Measurements from ENCODE around the gene NRAS. TPM values are rescaled to one million over a fixed set of nuclear protein-coding genes. Genes with fewer than 3 reads are reported as not detected.
"Not testable (repeated sequence)": the region's sequence is repeated elsewhere in the genome, so short reads cannot be mapped to it uniquely, and the experiment has no call there.

NRAS gene
- total RNA-seq (2014; rRNA removed; shearing (Covaris generic)) = 20.9 and 22.6 TPM in 2 replicates

DNA sequence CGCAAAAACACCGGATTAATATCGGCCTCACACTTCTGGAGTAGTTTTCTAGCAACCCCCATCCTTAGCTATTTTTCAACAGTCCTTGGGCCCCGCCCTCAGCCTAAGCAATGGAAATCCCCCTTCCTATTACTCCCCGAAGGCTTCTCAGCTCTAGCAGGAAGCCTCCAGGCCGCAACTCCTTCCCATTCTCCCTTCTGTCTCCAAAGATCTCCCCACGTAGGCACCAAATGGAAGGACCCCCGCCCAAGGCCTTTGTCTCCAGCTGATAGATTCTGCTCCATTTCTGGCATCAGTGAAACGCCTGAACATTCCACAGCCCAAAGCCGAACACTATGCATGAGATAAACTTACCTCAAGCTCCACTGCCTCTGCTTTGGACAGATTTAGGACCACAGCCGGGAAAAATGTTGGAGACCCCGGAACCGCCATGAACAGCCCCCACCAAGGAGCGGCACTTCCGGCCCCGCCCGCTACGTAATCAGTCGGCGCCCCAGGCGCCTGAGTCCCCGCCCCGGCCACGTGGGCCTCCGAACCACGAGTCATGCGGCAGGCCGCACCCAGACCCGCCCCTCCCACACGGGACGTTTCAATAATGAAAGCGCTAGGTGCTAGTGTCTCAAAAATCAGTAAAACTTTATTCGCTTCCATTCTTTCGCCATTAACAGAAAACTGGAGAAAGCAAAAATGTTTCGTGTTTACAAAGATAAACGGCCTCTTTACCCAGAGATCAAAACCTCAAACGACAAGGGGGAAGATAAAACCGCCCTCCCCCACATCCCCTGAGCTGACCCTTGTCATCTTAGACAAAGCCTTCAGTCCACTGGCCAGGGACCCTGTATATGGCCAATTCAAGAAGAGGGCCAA, at the start of gene NRAS:
TSS of gene NRAS (minus strand) at position 468 of the 867 bp plus-strand sequence. CDS start 611 bp downstream, outside the sequence.
- DNase-seq (ENCODE audit: low spot score) = peak; percentile 94

- no peak for DNase-seq (ENCODE audit: low spot score)
Measured at GRCh38 chr1:114764689-114765088, 48.1 kb upstream of the NRAS start.

DNA sequence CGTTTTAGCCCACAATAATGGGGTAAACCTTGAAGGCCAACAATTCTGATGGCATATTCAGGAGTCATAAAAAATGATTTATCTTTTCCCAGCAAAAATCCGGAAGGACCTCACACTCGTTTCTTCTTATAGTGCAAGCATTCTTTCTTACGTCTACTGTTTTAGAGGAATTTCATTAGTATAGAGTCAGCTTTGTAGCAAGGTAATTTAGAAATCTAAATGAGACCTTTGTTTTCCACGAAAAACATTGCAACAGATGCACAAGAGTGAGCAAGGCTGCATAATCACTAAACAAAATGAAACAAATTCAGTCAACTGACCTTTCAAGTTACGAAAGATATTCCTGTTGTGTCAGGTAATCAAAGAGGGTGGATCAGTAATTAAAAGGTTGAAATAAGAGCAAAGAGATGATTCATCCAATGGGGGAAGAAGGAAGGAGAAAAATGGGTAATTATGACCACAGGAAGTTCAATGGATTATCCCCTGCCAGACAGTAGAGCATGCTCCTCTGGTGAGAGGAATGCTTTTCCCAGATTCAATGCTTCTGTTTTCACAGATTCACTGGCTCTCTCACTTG, 41.8 kb upstream of the NRAS start:
- peak; percentile 64 for DNase-seq (ENCODE audit: low spot score)

- peak; percentile 98 for DNase-seq (ENCODE audit: low spot score)
Measured at GRCh38 chr1:114757455-114758255, 41.1 kb upstream of the NRAS start, which contains the start of gene CSDE1. Gene CSDE1 (minus strand): TSS chr1:114757984. CDS start chr1:114739890, 18,094 bp downstream.

DNA sequence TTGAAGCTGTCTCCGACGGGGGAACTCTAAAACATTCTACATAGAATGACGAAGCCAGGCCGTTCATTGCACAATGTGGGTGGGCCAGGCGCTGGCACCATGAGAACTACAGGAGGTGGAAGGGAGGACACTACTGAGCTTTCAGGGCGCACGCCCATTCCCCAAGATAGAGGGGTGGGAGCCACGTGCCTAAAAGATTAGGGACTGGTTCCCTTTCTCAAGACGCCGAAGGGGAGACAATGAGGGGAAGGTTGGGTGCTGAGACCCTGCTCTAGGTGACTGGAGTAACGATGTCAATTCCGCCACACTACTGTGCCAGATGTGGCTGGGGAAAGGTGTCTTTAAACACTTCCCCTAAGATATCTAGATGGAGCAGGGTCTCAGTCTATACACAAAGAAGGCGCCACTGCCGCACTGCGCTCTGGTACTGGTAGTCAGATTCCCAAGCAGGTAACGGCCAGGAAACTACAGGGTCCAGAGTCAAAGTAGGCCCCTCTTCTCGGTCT, 40.4 kb upstream of the NRAS start:
- peak; percentile 50 for DNase-seq (ENCODE audit: low spot score)

DNA sequence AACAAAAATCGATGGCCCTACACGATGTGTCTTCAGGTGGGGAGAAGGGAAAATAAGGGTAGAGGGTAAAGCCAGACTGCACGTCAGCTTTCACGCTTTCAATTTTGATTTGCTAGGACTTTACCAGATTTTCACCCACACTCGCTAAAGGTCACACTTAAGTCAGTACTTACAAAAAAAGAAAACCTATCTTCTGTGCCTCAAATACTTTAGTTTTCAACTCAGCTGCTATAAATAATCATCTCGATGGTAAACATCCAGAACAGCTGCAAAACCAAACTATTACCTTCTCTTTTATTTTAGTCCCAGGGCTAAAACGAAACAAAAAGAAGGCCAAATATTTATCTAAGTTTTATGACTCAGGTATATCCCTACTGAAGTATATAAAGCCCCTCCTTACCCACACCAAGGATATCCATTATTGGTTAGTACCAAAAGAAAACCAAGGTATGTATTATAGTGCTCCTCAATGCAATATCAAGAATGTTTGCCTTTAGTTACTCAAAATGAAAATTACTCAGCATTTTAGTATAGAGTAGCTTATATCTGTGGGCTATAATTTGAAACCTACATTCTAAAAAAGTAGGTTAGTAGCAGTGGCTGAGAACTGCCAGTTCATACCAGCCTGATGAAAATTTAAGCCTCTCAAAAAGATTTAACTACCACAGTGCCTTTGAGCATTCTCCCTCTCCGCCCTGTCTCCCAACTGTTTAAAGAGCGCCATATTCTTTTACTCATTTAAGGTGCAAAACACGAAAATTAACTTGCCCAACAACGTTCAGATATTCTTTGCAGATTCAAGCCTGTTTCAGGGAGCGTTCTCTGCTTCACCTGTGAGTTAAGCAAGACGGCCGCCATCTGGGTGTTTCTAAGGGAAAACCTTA, 39.7 kb upstream of the NRAS start:
- no peak for DNase-seq (ENCODE audit: low spot score)

- no peak for DNase-seq (ENCODE audit: low spot score)
Measured at GRCh38 chr1:114755006-114755931, 38.7 kb upstream of the NRAS start.

GRCh38 chr1:114753702-114754101, 37.1 kb upstream of the NRAS start:
- not testable (repeated sequence) for DNase-seq (ENCODE audit: low spot score)

GRCh38 chr1:114753143-114753542, 36.6 kb upstream of the NRAS start:
- no peak for DNase-seq (ENCODE audit: low spot score)

DNA sequence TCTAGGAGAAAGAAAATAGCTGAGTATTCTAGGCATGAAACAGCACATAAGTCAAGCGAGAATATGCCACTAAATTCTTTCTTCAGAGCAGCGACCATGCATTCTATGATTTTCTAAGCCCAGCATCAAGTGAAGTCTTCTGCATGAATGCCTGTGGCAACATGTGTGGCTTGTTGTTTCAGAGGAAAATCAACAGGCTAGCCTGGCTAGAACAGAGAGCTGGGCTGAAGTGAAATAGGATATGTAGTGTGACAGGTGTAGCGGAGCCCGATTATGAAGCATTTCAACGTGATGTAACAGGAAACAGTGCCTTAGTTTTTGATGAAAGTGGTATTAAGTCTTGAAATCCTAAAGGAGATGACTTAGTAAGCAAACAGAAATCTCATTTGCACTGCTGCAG, 34.2 kb upstream of the NRAS start:
- DNase-seq (ENCODE audit: low spot score) = no peak

DNA sequence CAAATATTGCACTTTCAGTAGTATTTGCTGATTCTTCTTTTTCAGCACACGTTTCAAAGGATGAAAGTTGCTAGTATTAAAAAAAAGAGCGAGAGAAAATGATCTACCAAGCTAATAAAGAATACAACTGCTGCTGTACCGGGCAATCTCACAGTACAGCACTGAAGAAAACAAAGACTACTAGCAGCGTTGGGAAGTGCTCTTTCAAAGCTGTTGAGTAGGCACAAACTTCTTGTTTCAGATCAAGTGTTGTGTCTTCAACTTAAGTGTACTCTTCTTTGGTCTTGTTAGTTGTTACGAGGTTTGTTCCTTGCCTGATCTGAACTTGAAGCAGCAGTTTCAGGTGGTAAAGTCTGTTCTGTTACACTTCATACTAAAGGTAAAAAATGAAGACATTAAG, 33.3 kb upstream of the NRAS start:
- no peak for DNase-seq (ENCODE audit: low spot score)

DNA sequence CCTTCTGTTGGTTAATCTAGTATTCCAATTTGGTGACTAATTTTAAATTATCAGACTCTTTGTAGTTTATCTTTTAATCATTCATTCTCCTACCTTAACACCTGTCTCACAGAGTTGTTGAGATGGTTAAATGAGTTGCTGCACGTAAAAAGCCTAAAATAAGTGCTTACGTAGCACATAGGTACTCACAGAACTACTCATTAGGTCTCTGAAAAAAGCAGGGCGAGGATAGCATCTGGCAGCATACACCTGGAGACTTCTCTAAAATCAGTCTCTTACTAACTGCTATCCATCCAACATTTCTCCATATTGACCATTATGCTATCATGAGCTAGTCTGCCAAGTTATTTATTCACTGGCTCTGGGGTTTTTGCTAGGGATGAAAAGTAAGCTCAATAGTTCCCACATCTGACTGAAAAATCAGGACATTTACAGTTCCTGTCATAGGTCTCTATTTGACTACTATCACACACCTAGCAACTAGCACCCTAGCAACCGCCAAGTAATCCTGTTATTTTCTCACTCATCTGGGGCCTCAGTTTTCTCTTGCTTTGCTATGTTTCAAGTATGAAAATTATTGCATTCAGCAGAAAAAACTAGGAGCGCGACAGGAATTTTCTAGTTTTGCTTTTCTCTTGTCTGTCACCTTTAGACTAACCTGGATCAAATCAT, 30.0 kb upstream of the NRAS start:
- DNase-seq (ENCODE audit: low spot score) = no peak

- no peak for DNase-seq (ENCODE audit: low spot score)
Measured at GRCh38 chr1:114745291-114745690, 28.7 kb upstream of the NRAS start.

GRCh38 chr1:114741963-114742746, 25.6 kb upstream of the NRAS start:
- no peak for DNase-seq (ENCODE audit: low spot score)

DNA sequence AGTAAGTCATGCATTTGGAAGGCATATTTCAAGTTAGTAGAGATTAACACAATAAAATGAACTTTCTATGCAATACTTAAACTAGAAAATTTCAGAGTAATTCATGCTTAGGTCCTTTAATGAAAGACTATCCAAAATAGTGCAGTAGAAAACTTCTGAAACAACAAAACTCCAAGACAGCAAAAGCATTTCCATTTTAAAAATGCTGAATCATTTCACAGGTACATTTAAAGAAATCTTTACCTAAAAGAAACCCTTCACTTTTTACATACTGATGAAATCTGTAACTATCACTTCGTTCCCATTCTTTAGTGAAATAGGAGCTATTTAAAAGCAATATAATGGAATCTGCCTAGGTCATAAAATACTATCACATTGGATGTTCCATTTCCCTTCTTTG, 23.8 kb upstream of the NRAS start:
- DNase-seq (ENCODE audit: low spot score) = no peak

DNA sequence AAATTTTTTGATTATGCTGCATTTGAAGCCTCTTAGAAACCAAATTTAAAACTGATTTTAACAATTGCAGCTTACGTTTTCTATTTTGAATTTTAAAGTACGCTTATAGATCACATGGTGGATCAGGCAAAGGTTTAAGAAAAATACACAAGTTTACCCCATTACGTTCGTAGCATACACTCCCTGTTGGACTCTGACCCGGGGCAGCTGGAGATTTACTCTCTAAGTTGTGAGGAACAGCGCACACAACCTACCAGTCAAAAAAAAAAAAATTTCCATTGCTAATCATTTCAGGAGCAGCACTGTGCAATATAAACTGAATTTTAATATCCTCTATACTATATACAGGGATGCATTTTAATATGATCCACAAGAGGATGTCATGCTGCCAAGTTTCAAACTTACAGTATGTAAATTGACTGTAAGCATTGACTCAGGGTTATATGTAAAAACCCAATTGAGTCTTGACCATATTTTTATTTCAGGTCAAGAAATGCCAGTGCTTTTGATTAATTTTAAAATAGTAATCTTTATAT, 20.8 kb upstream of the NRAS start:
- no peak for DNase-seq (ENCODE audit: low spot score)

- no peak for DNase-seq (ENCODE audit: low spot score)
Measured at GRCh38 chr1:114735479-114735878, 18.9 kb upstream of the NRAS start.

- DNase-seq (ENCODE audit: low spot score) = no peak
Measured at GRCh38 chr1:114729782-114730181, 13.2 kb upstream of the NRAS start.
